GM18873 (cell line): ENCODE results near the gene SERAC1.
"Not testable (repeated sequence)": the region's sequence is repeated elsewhere in the genome, so short reads cannot be mapped to it uniquely, and the experiment has no call there.

Experiments
- ATAC-seq: cut with Tn5 transposase; IDR thresholded peaks from one replicate; pipeline ENCODE4 v1.9.1; 2021; ENCODE audit warnings: mild to moderate bottlenecking, moderate library complexity, moderate number of reproducible peaks; ENCODE audit not compliant: unreplicated experiment, low FRiP score

SERAC1 gene

DNA sequence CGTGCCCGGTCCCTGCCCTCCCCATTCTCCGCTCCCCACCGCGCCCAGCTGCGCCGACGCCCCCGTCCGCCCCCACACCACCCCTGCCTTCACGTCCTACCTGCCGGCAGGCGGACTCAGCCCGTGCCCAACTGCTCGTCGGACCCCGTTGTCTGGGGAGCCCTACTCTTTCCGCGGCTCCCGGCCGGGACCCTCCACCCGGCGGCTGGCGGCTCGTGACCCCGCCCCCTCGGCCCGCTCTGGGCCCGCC lies at the start of gene SERAC1:
SERAC1 (minus strand) TSS at position 223 of the 250 bp plus-strand sequence. CDS start 9,899 bp downstream, outside the sequence.
- peak; percentile 16 for ATAC-seq

DNA sequence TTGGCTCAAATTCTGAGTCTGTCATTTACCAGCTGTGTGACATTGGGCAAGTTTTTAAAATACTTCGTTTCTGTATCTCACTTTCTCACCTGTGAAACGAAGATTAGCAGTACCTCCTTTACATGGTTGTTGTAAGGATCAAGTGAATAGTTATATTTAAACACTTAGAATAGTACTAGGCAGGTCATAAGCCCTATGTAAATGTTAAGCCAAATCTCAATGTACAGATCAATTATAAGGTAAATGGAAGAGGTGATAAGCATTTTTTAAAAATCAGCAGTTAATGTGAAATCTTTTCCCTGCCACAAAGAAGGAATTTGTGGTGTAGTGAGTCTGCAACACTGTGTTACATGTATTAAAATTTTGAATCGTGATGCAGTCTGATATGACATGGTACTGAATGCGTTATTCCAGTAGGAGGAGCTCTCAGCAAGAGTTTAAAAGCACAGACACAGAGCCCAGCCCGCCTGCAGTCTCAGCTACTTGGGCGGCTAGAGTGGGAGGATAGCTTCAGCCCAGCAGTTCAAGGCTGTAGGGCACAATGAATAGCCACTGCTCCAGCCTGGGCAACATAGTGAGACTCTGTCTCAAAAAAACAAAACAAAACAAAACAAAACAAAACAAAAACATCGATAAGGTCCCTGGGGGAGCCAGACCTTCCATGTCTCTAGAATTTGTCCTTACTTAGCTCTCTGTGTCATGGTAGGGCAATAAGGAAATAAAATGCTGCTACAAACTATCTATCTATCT lies 46.0 kb upstream of the SERAC1 start:
- peak; percentile 89 for ATAC-seq

DNA sequence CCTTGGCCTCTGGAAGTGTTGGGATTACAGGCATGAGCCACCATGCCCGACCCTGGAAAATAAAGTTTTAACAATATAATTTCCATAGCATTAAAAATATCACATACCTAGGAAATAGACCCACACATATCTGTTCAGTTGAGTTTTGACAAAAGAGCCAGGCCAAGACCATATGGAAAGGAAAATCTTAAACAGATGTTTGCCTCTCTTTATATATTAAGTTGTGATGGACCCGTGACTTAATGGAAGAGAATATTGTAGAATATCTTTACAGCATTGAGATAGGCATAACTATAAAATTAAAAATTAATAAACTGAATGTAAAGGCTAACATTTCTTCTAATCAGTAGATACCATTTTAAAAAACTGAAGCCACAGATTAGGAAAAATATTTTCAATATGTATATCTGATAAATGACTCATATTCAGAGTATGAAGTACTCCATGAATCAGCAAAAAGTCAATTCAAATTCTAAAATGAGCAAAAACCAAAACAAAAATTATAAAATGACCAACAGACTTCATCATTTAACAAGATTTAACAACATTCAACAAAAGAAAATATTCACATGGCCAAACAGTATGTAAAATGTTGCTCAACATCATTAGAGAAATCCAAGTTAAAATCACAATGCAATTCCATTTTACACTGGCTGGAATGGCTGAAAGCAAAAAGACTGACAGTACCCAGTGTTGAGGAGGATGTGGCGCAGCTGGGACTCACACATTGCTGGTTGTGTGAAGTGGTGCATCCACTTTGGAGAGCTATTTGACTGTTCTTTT lies 43.4 kb upstream of the SERAC1 start:
- no peak for ATAC-seq

DNA sequence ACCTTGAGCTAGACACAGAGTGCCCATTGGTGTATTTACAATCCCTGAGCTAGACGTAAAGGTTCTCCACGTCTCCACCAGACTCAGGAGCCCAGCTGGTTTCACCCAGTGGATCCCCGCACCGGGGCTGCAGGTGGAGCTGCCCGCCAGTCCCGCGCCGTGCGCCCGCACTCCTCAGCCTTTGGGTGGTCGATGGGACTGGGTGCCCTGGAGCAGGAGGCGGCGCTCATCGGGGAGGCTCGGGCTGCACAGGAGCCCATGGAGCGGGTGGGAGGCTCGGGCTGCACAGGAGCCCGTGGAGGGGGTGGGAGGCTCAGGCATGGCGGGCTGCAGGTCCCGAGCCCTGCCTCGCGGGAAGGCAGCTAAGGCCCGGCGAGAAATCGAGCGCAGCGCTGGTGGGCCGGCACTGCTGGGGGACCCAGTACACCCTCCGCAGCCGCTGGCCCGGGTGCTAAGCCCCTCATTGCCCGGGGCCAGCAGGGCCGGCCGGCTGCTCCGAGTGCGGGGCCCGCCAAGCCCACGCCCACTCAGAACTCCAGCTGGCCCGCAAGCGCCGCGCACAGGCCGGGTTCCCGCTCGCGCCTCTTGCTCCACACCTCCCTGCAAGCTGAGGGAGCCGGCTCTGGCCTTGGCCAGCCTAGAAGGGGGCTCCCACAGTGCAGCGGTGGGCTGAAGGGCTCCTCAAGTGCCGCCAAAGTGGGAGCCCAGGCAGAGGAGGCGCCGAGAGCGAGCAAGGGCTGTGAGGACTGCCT lies 41.7 kb upstream of the SERAC1 start:
- ATAC-seq, result not testable (repeated sequence)

DNA sequence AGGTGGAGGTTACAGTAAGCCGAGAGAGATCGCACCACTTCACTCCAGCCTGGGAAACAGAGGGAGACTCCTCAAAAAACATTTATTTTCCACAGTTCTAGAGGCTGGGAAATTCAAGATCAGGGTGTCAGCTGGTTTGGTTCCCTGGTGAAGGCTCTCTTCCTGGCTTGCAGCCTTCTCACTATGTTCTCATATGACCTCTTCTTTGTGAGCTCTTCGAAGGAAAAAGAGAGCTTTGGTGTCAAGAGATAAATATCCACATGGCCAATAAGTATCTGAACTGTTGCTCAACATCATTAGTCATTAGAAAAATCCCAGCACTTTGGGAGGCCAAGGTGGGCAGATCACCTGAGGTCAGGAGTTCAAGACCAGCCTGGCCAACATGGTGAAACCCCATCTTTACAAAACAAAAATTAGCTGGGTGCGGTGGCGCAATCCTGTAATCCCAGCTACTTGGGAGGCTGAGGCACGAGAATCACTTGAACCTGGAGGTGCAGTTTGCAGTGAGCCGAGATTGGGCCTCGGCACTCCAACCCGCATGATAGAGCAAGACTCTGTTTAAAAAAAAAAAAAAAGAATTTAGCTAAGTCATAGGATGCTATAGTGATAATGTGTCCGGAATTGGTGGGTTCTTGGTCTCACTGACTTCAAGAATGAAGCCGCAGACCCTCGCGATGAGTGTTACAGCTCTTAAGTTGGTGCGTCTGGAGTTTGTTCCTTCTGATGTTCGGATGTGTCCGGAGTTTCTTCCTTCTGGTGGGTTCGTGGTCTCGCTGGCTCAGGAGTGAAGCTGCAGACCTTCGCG lies 40.4 kb upstream of the SERAC1 start:
- ATAC-seq, result not testable (repeated sequence)

DNA sequence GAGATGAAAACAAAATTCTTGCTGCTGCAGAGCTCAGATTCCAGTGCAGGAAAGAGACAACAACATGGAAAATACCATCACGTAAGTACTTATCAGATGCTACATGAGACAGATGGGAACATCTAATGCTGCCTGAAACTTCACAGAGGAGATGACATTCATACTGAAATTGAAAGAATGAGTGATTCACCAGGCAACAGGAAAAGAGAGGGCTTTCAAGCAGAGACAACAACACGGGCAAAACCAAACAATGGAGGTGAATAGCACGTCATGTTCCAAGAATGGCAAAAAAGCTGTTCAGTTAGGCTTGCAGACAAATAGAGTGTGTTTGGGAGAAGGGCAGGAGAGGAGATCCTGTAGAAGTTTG lies 39.3 kb upstream of the SERAC1 start:
- ATAC-seq, result peak; percentile 98

DNA sequence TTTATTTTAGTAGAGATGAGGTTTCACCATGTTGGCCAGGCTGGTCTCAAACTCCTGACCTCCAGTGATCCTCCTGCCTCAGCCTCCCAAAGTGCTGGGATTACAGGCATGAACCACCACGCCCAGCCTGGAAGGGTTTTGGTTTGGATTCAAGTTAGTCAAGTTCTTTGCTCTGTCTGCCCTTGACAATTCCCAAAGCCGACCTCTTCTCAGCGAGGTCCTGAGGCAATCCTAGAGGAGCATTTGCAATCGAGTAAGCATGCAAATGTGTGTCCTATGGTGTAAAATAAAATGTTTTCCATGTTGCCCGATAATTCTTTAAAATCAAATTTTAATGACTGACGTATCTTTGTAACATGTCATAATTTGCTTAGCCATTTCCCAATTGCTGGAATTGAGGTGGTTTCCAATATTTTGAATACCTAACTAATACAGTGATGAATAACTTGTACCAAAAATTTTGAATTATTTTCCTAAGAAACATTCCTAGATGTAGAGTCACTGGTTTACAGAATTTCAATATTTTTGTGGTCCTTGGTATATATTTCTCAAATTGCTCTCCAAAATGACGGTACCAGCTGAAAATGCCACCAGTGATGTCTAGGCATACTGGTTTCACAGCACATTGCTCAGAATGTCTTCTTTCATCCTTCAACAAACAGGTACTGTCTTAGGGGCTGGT lies 38.8 kb upstream of the SERAC1 start:
- ATAC-seq, result no peak

DNA sequence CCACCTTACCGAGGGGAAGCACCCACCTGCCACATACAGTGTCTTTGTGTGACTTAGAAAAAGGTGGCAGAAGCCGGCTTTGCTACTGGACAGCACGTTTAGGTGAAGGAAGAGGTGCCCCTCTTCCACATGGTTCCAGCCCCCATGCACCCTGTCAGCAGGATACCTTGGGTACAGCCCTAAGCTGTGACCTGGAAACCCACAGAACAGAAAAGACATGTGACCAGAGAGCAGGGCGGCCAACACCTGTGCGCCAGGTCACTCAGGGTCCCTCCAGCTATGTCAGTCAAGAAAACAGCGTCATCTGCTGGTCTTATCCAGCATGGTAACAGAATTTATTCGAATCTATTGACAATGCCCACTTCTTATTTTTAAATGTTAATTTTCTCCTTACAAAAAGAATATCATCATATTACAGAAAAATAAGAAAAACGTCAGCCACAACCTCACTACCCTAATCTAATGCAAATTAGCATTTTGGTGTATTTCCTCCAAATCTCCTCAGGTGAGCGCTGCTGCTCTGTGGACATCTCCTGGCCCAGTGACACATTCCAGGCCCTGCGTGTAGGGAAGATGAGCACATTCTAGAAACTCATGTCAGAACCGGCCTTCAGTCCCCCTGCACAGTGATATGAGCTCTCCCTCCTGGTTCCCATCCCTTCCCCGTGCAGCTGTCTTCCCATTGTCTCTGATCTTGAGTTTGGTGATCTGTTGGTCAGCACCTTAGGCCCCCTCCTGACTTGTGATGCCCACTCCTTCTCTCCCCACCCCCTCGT lies 37.3 kb upstream of the SERAC1 start:
- ATAC-seq, result no peak

DNA sequence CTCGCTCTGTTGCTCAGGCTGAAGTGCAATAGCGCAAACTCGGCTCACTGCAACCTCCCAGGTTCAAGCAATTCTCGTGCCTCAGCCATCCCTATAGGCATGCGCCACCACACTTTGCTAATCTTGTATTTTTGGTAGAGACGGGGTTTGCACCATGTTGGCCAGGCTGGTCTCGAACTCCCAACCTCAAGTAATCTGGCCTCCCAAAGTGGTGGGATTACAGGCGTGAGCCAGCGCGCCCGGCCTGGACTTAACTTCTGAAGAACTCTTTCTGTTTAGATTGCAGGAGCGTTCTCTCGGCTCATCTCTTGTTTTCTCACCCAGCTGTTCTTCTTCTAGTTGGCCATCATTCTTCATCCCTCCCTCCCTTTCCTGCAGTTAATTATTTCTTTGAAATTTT lies 30.4 kb upstream of the SERAC1 start:
- ATAC-seq, result no peak

DNA sequence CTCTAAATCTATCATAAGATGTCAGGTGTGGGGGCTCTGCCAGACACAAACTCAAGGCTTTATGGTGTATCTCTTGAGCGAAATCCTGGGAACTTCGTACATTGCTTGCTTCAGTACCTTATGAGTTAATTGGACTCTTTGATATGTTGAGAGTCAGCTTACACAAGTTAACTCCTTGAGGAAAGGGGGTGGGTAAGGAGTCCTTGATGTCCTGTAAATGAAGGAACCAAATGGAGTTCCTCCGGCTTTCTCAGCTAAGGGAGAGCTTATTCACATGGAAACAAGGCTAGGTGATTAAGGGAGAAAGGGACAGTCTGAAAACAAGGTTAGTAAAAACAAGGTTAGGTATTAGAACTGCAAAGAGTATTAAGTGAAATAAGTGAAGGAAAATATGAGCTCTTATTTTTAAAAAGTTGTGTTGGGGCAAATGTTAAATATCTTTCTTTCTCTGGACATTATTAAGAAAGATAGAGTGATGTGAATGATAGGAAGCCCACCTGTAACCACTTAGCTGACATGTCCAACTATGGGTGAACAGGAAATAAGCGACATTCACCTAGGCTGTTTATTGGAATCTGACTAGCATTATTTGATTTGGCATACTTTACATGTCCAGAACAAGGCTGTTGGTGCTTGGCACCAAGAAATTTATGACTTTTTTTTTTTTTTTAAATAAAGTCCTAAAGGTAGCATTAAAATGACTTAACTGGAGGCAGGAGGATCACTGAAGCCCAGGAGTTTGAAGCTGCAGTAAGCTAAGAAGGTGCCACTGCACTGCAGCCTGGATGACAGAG lies 26.6 kb upstream of the SERAC1 start:
- no peak for ATAC-seq

DNA sequence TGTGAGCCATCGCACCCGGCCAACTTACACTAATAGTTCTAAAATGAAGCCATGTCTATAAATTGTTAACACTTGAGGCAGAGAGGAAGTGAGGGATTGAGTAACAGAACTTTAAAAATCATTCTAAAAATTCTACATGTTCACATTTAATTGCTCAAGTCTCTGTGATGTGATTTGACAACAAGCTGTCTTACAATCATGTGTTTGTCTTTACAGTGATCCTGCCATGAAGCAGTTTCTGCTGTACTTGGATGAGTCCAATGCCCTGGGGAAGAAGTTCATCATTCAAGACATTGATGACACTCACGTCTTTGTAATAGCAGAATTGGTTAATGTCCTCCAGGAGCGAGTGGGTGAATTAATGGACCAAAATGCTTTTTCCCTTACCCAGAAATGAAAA lies 23.7 kb upstream of the SERAC1 start:
- ATAC-seq, result no peak

DNA sequence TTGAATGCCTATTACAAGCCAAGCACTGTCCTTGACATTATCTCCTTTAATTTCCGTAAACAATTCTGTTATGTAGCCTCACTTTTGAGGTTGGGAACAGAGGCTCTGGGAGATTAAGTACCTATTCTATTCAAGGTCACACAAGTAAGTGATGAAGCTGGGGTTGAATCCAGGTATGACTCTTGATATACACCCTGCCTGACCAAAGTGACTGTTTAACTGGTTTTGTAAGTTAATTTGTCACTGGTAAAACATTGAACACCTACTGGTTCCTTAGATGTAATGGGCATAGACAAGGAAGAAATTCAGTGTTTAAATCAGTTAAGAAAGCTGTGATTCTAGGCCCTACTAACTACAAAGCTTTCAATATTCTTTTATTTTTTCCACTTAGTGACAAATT lies 23.0 kb upstream of the SERAC1 start:
- no peak for ATAC-seq

DNA sequence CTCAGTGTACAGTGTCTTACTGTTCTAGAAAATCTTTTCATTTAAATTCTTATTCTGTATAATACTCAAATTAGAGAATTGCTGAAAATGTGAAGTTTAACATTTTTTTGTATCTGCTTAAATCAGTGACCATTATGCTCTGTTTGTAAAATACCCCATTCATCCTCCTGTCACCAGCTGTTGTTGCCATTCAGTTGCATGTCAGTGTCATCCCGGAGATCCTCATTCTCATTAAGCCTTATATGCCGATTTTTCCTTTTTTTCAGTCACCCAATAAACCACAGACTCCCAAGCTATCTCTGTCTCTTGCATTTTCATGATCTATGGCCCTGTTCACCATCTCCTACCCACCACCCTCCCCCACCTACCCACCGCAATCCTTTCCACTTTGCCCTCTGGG lies 20.5 kb upstream of the SERAC1 start:
- ATAC-seq, result no peak

DNA sequence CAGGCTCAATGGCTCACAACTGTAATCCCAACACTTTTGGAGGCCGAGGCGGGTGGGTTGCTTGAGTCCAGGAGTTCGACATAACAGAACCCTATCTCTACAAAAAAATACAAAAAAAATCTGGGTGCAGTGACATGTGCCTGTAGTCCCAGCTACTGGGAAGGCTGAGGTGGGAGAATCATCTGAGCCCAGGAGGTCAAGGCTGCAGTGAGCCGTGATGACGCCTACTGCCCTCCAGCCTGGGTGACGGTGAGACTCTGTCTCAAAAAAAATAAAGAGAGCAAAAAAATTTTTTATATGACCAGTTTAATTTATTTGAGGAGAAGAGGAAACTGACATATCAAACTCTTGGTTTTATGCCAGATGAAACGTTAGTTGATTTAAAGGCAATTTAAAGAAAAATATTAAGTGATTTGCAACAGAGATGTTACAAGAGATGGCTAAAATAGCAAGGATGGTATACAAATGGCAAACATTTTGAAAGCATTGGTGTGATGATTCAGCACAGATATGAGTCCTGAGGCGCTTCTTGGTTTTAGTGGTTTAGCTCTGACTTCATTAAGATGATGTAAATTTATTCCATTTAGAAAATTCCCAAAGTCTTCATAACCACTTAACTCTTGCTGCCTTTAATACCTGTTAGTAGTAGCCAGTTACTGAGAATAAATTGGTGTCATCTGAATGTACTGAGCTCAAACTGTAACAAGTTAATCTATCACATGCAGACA lies 17.8 kb upstream of the SERAC1 start:
- ATAC-seq, result no peak

DNA sequence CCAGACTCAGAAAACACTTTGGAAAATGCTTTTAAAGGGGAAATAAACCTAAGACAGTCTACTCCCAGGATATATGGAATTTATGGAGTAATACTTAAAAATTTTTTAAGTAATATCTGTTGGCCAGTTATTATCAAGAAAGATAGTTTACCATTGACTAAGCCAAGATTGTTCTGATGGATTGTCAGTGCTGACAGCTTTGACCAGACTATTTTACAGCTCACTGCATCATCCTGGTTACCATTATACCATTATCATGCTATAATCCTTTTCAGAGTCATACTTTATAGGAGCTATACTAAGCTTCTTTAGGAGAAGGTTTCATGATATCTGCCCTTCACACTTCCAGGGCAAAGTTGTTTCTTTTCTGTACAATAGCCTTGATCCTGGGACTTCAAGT lies 16.5 kb upstream of the SERAC1 start:
- no peak for ATAC-seq

DNA sequence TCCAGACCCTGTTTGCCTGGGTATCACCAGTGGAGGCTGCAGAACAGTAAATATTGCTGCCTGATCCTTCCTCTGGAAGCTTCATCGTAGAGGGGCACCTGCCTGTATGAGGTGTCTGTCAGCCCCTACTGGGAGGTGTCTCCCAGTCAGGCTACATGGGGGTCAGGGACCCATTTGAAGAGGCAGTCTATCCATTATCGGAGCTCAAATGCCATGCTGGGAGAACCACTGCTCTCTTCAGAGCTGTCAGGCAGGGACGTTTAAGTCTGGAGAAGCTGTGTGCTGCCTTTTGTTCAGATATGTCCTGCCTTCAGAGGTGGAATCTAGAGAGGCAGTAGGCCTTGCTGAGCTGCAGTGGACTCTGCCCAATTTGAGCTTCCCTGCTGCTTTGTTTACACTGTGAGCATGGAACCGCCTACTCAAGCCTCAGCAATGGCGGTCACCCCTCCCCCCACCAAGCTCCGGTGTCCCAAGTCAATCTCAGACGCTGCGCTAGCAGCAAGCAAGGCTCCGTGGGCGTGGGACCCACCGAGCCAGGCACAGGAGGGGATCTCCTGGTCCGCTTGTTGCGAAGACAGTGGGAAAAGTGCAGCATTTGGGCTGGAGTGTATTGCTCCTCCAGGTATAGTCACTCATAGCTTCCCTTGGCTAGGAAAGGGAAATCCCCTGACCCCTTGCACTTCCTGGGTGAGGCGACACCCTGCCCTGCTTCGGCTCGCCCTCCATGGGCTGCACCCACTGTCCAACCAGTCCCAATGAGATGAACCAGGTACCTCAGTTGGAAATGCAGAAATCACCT lies 15.3 kb upstream of the SERAC1 start:
- not testable (repeated sequence) for ATAC-seq

DNA sequence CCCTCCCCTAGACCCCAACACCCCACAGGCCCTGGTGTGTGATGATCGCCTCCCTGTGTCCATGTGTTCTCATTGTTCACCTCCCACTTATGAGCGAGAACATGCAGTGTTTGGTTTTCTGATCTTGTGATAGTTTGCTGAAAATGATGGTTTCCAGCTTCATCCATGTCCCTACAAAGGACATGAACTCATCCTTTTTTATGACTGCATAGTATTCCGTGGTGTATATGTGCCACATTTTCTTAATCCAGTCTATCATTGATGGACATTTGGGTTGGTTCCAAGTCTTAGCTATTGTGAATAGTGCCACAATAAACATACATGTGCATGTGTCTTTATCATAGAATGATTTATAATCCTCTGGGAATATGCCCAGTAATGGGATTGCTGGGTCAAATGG lies 9.7 kb upstream of the SERAC1 start:
- not testable (repeated sequence) for ATAC-seq
